SK-N-SH (cell line): Measurements from ENCODE around the gene CABP1. TPM values are rescaled to one million over a fixed set of nuclear protein-coding genes. Genes with fewer than 3 reads are reported as not detected.

Source experiments
- CTCF ChIA-PET: fragments of 300-600, 350-600 bp; formaldehyde crosslinking; extraction: SDS; loops from one replicate; lab custom pipeline; 2021; lab: Yijun Ruan, JAX
- POLR2A ChIA-PET: fragments of 350-600 bp; sonication (Branson Sonifier 250); formaldehyde crosslinking; extraction: SDS; loops from one replicate; lab custom pipeline; 2020; ENCODE audit warnings: antibody characterized with exemption, inconsistent platforms; lab: Yijun Ruan, JAX
- DNase-seq: peaks from one replicate; pipeline ENCODE4 v3.0.0; 2012
- H2AFZ ChIP-seq: fragments of 200-600 bp; sonication (generic); 2 replicates; pipeline ENCODE4 v1.8.1; 2016; ENCODE audit warnings: antibody characterized with exemption, mild to moderate bottlenecking, low read depth
- H3F3A ChIP-seq: fragments of 200-600 bp; sonication (generic); replicated peaks from 2 replicates; pipeline ENCODE3; 2016; ENCODE audit warnings: antibody characterized with exemption, mild to moderate bottlenecking; ENCODE audit not compliant: insufficient read depth
- H3K27ac ChIP-seq, 2 experiments: fragments of 200-500 bp in 1 of 2; fragments of 200-600 bp in 1 of 2; sonication (Bioruptor generic) in 1 of 2; sonication (generic), shearing (Covaris generic) in 1 of 2; 2 replicates each; pipeline versions ENCODE4 v1.5.1 to v1.6.1; 2014 to 2016; ENCODE audit warnings: low read depth in 2 of 2, inconsistent platforms in 1 of 2, low read length in 1 of 2, mild to moderate bottlenecking in 1 of 2, mixed read lengths in 1 of 2
- H3K27me3 ChIP-seq: fragments of 200-600 bp; sonication (generic), shearing (Covaris generic); 2 replicates; pipeline ENCODE4 v1.6.1; 2016; ENCODE audit warnings: mixed run types; ENCODE audit not compliant: insufficient read depth
- H3K36me3 ChIP-seq, 2 experiments: fragments of 200-500 bp in 1 of 2; fragments of 200-600 bp in 1 of 2; sonication (Bioruptor generic) in 1 of 2; sonication (generic) in 1 of 2; replicated peaks in 1 of 2; 2 replicates each; pipeline versions ENCODE3 to v1.5.1; 2014 to 2016; ENCODE audit warnings: low read length in 1 of 2, mild to moderate bottlenecking in 1 of 2; ENCODE audit not compliant: insufficient read depth in 2 of 2, control insufficient read depth in 1 of 2
- H3K4me1 ChIP-seq, 2 experiments: fragments of 200-500 bp in 1 of 2; fragments of 200-600 bp in 1 of 2; sonication (Bioruptor generic) in 1 of 2; sonication (generic), shearing (Covaris generic) in 1 of 2; 2 replicates each; pipeline versions ENCODE4 v1.5.1 to v1.6.1; 2014 to 2016; ENCODE audit warnings: low read depth in 1 of 2, low read length in 1 of 2, mixed run types in 1 of 2; ENCODE audit not compliant: insufficient read depth in 2 of 2, control insufficient read depth in 1 of 2
- H3K4me2 ChIP-seq: fragments of 200-600 bp; sonication (generic), shearing (Covaris generic); 2 replicates; pipeline ENCODE4 v1.6.1; 2017; ENCODE audit warnings: mixed run types
- H3K4me3 ChIP-seq, 2 experiments: fragments of 200-500 bp in 1 of 2; fragments of 200-600 bp in 1 of 2; sonication (Bioruptor generic) in 1 of 2; sonication (generic), shearing (Covaris generic) in 1 of 2; 2 replicates each; pipeline versions ENCODE4 v1.5.1 to v1.8.1; 2014 to 2016; ENCODE audit warnings: low read depth in 2 of 2, inconsistent platforms in 1 of 2, low read length in 1 of 2, mild to moderate bottlenecking in 1 of 2, mixed read lengths in 1 of 2, moderate library complexity in 1 of 2
- H3K79me2 ChIP-seq: fragments of 200-600 bp; sonication (generic); 2 replicates; pipeline ENCODE4 v1.8.1; 2017; ENCODE audit warnings: mild to moderate bottlenecking; ENCODE audit not compliant: insufficient read depth
- H3K9ac ChIP-seq: fragments of 200-600 bp; sonication (generic); 2 replicates; pipeline ENCODE4 v1.6.1; 2017; ENCODE audit warnings: mixed run types
- H3K9me2 ChIP-seq: fragments of 200-600 bp; sonication (generic); 2 replicates; pipeline ENCODE4 v1.6.1; 2017; ENCODE audit warnings: mixed run types
- H3K9me3 ChIP-seq: fragments of 200-600 bp; sonication (generic); 2 replicates; pipeline ENCODE4 v1.6.1; 2017; ENCODE audit warnings: mixed run types, mild to moderate bottlenecking, moderate library complexity
- H4K20me1 ChIP-seq: fragments of 200-600 bp; sonication (generic); 2 replicates; pipeline ENCODE4 v1.6.1; 2017; ENCODE audit warnings: mild to moderate bottlenecking, mixed run types; ENCODE audit not compliant: insufficient read depth
- CHD2 ChIP-seq: fragments of 150-350 bp; IDR thresholded peaks from 2 replicates; pipeline ENCODE4 v1.6.1; 2018; ENCODE audit warnings: low read length; ENCODE audit not compliant: partially characterized antibody
- EP300 ChIP-seq, 2 experiments: IDR thresholded peaks; 2 replicates each; pipeline versions ENCODE4 v1.4.0 to v1.6.1; 2012; ENCODE audit warnings: borderline replicate concordance in 1 of 2, low read depth in 1 of 2, low read length in 1 of 2
- EZH2phosphoT487 ChIP-seq: fragments of 200-600 bp; sonication (generic); IDR thresholded peaks from 2 replicates; pipeline ENCODE4 v1.6.1; 2017; ENCODE audit warnings: low read depth, mixed run types, mild to moderate bottlenecking, antibody characterized with exemption, moderate library complexity, borderline replicate concordance
- GABPA ChIP-seq: IDR thresholded peaks from 2 replicates; pipeline ENCODE4 v1.4.0; 2012; ENCODE audit warnings: low read depth, mild to moderate bottlenecking
- GATA2 ChIP-seq: sonication (generic); formaldehyde crosslinking; IDR thresholded peaks from 2 replicates; pipeline ENCODE4 v1.5.0; 2020; ENCODE audit warnings: mild to moderate bottlenecking, missing genetic modification reagents
- RCOR1 ChIP-seq: fragments of 150-350 bp; IDR thresholded peaks from 2 replicates; pipeline ENCODE4 v1.6.1; 2017; ENCODE audit warnings: antibody characterized with exemption, low read length
- SIN3A ChIP-seq: IDR thresholded peaks from 2 replicates; pipeline ENCODE4 v1.6.1; 2012; ENCODE audit warnings: low read depth, mild to moderate bottlenecking, low read length, moderate library complexity, borderline replicate concordance
- TEAD4 ChIP-seq: IDR thresholded peaks from 2 replicates; pipeline ENCODE4 v1.4.0; 2012; ENCODE audit warnings: mild to moderate bottlenecking, borderline replicate concordance; ENCODE audit not compliant: insufficient read depth
- WGBS: methylation state at CpG from one replicate; pipeline ENCODE4 v1.1.6; 2017; ENCODE audit warnings: low lambda C conversion rate; 5-methylcytosine and 5-hydroxymethylcytosine counted together
- polyA plus RNA-seq, 3 experiments: library from polyadenylated mRNA; depleted of rRNA; stranded (reverse); fragments of >200 nt; gene quantifications; 2 replicates each; pipeline ENCODE4 v1.2.3, GENCODE V29; 2012
- TF ChIP-seq, protein P1 (sequence below): IDR thresholded peaks from 2 replicates; pipeline ENCODE4; 2012
- TF ChIP-seq, protein P2 (sequence below): fragments of 150-350 bp; IDR thresholded peaks from 2 replicates; pipeline ENCODE4 v1.6.1; 2016; ENCODE audit warnings: mild to moderate bottlenecking, low read depth, low read length
- TF ChIP-seq, protein P3 (sequence below): IDR thresholded peaks from 2 replicates; pipeline ENCODE4 v1.6.1; 2012; ENCODE audit warnings: mild to moderate bottlenecking, low read depth, low read length, moderate library complexity

CABP1 gene
- polyA plus RNA-seq, 1 of the 3 experiments (the other 2 are of a cell fraction) = 0.08 TPM

DNA sequence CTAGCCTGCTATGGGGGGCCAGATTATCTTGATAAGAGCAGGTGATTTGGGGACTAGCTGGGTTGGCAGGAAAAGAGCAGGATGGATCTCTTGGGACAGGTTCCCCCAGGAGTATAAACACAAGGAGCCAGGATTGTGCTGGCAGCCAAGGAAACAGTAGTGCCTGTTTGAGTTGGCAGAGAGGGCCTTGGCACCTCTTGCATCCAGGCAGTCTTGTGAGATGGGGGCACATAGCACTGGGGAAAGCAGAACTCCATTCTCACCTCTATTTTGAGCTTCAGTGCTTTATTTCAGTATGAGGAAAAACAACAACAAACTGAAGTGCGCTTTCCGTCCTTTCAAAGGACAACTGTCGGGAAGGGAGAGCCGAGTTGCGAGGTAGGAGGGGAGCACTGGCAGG lies 60.5 kb downstream of the CABP1 start:
- Histone ChIP-seq H4K20me1 (no peaks in the 10 kb centered on the region), H3K9me2 (no peaks in the 10 kb centered on the region), H3K27ac (no peak overlapping the region; a peak in 1 of 4 replicates), H3K4me1 (no peaks in the 10 kb centered on the region; a peak in 1 of 4 replicates), H3F3A (no peaks in the 10 kb centered on the region), H3K9me3 (no peaks in the 10 kb centered on the region), H3K27me3 (no peaks in the 10 kb centered on the region), H3K4me2 (no peak overlapping the region), H3K36me3 (peaks cover 11 to 58% of the 10 kb centered on the region in 2 experiments), H2AFZ (no peak overlapping the region), H3K4me3 (no peak overlapping the region), H3K9ac (no peak overlapping the region), H3K79me2 (no peaks in the 10 kb centered on the region)
- no peak for DNase-seq
- ChIA-PET POLR2A (interaction anchor here (0.6 to 1.5 kb wide), 2 partner anchors 10 to 238 kb away, joined by 3 read pairs; no protein-coding TSS in a partner anchor), CTCF (interaction anchor here (0.6 to 2.7 kb wide), 7 partner anchors 13 to 396 kb away, joined by 3 to 10 read pairs (median 4); no protein-coding TSS in a partner anchor)
- WGBS = 99% methylated on average over 5 of the region's 5 CpGs
- no peak for TF ChIP-seq SIN3A
- TF ChIP-seq, protein P1, sequence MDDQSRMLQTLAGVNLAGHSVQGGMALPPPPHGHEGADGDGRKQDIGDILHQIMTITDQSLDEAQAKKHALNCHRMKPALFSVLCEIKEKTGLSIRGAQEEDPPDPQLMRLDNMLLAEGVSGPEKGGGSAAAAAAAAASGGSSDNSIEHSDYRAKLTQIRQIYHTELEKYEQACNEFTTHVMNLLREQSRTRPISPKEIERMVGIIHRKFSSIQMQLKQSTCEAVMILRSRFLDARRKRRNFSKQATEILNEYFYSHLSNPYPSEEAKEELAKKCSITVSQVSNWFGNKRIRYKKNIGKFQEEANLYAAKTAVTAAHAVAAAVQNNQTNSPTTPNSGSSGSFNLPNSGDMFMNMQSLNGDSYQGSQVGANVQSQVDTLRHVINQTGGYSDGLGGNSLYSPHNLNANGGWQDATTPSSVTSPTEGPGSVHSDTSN = no peak
- no peak for TF ChIP-seq CHD2
- TF ChIP-seq TEAD4 = no peak
- TF ChIP-seq GABPA = no peak

DNA sequence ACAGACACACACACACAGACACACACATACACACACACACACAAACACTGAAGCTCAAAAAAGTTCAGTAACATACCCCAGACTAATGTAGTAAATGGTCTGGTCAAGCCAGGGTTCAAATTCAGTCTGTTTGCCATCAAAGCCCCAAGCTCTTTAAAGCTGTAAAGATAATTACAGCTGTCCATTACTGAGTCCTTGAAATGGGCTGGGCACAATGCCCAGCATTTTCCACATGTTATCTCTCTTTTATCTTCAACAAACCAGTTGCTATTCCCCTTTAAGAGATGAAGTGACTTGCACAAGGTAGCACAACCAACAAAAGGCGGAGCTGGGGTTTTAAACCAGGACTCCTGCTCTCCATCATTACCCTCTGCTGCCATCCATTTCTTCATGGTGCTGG lies 62.2 kb downstream of the CABP1 start:
- peaks cover 11 to 40% of the 10 kb centered on the region in 2 experiments for H3K36me3 ChIP-seq
- H3K79me2 ChIP-seq = no peaks in the 10 kb centered on the region
- H3F3A ChIP-seq = no peaks in the 10 kb centered on the region
- H3K9ac ChIP-seq = no peak overlapping the region
- WGBS = 100% methylated on average over 1 of the region's 1 CpG
- no peaks in the 10 kb centered on the region; a peak in 1 of 4 replicates for H3K4me1 ChIP-seq
- no peak overlapping the region for H3K27ac ChIP-seq
- H2AFZ ChIP-seq = no peak overlapping the region
- no peaks in the 10 kb centered on the region for H4K20me1 ChIP-seq
- peak; percentile 47 for DNase-seq
- no peaks in the 10 kb centered on the region for H3K9me3 ChIP-seq
- ChIA-PET CTCF (interaction anchor here (1.0 to 2.3 kb wide), 3 partner anchors 9 to 269 kb away, joined by 3 to 7 read pairs (median 3); no protein-coding TSS in a partner anchor), POLR2A (interaction anchor here (0.7 to 1.5 kb wide), 3 partner anchors 12 to 49 kb away, joined by 3 read pairs; partner anchors contain the start of gene MLEC)
- H3K27me3 ChIP-seq = no peaks in the 10 kb centered on the region
- TF ChIP-seq, protein P2, sequence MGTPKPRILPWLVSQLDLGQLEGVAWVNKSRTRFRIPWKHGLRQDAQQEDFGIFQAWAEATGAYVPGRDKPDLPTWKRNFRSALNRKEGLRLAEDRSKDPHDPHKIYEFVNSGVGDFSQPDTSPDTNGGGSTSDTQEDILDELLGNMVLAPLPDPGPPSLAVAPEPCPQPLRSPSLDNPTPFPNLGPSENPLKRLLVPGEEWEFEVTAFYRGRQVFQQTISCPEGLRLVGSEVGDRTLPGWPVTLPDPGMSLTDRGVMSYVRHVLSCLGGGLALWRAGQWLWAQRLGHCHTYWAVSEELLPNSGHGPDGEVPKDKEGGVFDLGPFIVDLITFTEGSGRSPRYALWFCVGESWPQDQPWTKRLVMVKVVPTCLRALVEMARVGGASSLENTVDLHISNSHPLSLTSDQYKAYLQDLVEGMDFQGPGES = no peak
- TF ChIP-seq, protein P3, sequence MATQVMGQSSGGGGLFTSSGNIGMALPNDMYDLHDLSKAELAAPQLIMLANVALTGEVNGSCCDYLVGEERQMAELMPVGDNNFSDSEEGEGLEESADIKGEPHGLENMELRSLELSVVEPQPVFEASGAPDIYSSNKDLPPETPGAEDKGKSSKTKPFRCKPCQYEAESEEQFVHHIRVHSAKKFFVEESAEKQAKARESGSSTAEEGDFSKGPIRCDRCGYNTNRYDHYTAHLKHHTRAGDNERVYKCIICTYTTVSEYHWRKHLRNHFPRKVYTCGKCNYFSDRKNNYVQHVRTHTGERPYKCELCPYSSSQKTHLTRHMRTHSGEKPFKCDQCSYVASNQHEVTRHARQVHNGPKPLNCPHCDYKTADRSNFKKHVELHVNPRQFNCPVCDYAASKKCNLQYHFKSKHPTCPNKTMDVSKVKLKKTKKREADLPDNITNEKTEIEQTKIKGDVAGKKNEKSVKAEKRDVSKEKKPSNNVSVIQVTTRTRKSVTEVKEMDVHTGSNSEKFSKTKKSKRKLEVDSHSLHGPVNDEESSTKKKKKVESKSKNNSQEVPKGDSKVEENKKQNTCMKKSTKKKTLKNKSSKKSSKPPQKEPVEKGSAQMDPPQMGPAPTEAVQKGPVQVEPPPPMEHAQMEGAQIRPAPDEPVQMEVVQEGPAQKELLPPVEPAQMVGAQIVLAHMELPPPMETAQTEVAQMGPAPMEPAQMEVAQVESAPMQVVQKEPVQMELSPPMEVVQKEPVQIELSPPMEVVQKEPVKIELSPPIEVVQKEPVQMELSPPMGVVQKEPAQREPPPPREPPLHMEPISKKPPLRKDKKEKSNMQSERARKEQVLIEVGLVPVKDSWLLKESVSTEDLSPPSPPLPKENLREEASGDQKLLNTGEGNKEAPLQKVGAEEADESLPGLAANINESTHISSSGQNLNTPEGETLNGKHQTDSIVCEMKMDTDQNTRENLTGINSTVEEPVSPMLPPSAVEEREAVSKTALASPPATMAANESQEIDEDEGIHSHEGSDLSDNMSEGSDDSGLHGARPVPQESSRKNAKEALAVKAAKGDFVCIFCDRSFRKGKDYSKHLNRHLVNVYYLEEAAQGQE = no peak
- TF ChIP-seq EP300 (IDR thresholded peaks at IDR 0.05; ENCODE audit: borderline replicate concordance in 1 of 2, low read depth in 1 of 2, low read length in 1 of 2) (peak in 1 of 2 experiments; percentile 5; a peak in 1 of 4 replicates), RCOR1 (peak; percentile 69; the same call in 1 of the 2 replicates), EZH2phosphoT487 (no peak), GATA2 (0 out of 2 replicates have a peak, but pooled peaks have one; percentile 13)
- no peaks in the 10 kb centered on the region for H3K9me2 ChIP-seq
- H3K4me2 ChIP-seq = no peak overlapping the region
- H3K4me3 ChIP-seq = no peak overlapping the region
